Activated T-helper 9 cell treated with anti-CD3 and anti-CD28 coated beads, Interleukin-2, amount 50 U/mL, for 16 hours (primary cell): ENCODE data around the gene FREY1.
A peak's percentile ranks its signal among the peaks of the same experiment; 100 is the strongest.
"Not testable (repeated sequence)": the region's sequence is repeated elsewhere in the genome, so short reads cannot be mapped to it uniquely, and the experiment has no call there.

Experiments
- DNase-seq: peaks from one replicate; pipeline ENCODE4 v3.0.0-alpha.2; 2020; ENCODE audit warnings: low read depth

Gene FREY1

GRCh38 chr11:45913942-45914635 is 7.0 kb upstream of the FREY1 start:
- DNase-seq: no peak

DNA sequence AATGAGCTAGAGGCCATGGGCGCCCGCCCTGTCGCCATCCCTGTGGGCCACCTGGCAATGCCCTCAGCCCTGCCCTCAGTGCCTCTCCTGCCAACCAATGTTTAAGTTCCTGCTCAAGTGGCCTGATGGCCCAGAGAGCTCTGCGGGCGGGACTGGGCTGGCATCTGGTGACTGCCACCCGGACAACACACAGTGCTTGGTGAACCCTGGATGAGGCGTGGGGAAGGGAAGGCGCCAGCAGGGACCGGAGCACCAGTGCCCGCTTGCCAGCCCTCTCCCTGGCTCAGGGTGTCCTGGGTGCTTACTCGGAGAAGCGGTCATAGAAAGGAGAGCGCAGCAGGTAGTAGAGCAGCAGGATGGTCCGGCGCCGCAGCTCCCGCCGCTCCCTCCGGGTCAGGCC is 6.4 kb upstream of the FREY1 start:
- DNase-seq: no peak

DNA sequence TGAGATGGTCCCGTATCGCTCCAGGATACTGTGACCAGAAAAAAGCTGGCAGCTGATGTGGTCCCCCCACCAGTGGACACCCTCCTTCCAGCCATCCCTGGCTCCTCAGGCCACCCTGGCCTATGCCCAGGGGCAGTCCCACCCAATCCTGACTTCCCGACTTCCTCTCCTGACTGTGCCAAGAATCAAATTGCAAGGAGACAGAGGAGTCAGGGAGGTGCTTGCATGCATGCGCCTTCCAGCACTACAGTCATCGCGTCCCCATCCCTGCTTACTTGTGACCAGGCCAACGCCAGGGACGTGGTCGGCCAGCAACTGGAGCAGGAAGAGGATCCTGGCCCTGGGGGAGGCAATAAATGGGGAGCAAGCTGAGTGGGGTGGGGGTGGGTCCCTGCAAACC is 3.6 kb upstream of the FREY1 start:
- no peak for DNase-seq

DNA sequence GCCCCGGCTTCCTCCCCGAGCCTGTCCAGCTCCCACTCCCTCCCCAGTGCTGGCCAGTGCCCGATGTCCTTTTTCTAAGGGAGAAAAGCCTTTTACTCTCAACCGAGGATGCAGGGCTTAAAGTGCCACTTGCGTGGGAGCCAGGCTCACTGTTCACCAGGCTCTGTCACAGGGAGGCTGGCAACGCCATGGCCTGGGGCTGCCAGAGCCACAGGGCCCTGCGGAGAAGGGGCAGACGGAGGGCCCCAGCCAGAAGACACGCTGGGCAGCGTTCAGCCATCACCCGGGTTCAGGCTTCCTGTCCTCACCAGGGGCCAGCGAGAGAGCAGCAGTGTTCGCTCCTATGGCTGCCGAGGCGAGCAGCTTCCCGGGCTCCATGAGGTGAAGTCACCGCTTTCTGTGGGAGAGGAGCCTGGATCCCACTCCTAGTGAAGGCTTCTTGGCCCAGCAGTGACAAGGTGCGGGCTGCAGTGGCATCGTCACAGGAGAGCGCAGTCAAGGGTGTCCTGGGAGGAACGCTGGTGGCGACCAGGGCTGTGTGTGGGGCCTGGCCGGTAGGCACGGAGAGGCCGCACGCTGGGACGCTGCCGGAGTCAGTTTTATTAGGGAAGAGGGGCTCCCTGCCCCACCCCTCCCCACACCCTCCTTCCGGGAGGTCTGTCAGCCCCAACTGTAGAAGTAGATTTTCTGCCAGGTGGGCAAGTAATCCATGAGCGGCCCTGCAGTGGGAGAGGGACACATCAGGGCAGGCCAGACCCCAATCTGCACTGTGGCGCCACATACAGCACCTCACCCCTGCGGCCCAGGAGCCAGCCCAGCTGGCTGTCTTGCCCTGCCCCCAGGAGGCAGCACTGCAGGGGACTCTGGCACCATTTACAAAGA is 2.8 kb upstream of the FREY1 start:
- no peak for DNase-seq

- DNase-seq: no peak
Observed at GRCh38 chr11:45907911-45908370, 870 bp upstream of the FREY1 start.

DNA sequence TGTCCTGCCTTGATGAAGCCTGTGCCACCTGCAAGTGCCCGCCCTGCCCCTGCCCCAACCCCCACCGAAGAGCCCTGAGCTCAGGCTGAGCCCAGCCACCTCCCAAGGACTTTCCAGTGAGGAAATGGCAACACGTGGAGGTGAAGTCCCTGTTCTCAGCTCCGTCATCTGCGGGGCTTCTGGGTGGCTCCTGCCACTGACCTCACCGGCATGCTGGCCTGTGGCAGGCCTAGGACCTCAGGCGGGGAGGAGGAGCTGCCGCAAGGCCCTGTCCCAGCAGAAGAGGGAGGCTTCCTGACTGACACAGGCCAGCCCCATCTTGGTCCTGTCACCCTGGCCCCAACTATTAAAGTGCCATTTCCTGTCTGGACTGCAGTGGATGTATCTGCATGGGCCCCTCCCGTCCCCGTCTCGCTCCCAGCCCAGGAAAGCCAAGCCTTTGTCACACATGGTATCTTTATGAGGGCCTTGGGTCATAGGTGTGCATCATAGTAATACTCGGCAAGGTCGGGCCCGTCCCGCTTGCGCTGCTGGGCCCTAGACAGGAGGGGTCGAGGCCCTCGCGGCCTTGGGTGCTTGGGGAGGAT is 882 bp downstream of the FREY1 start:
- DNase-seq: no peak

DNA sequence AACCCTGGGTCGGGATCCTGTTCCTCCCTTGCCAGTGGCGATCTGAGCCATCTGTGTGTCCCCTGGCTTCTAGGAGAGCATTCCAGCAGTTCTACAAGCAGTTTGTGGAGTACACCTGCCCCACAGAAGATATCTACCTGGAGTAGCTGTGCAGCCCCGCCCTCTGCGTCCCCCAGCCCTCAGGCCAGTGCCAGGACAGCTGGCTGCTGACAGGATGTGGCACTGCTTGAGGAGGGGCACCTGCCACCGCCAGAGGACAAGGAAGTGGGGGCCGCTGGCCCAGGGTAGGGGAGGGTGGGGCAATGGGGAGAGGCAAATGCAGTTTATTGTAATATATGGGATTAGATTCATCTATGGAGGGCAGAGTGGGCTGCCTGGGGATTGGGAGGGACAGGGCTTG is 1.5 kb downstream of the FREY1 start:
- not testable (repeated sequence) for DNase-seq

GRCh38 chr11:45905095-45905494 is 2.0 kb downstream of the FREY1 start:
- no peak for DNase-seq

DNA sequence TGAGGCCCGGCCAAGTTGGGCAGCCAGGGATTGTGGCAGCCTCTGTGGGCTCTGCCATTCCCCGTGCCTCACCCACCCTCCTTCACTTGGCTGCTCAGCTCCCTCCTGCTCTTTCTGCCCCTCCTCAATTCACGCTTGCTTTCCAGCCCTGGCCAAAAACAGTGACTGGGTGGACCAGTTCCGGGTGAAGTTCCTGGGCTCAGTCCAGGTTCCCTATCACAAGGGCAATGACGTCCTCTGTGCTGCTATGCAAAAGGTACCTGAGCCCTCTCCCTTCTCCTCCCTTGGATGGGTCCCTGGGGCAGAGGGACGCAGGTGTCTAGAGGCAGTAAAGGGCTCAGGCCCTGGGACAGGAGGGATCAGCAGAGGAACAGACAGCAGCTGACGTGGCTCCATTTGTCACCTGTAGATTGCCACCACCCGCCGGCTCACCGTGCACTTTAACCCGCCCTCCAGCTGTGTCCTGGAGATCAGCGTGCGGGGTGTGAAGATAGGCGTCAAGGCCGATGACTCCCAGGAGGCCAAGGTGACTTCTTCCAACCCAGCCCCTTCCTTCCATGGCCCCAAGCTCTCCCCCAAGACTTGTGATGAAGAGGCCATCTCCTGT is 2.7 kb downstream of the FREY1 start:
- no peak for DNase-seq

GRCh38 chr11:45902452-45903380 is 4.4 kb downstream of the FREY1 start:
- DNase-seq: no peak

GRCh38 chr11:45901626-45902025 is 5.4 kb downstream of the FREY1 start:
- no peak for DNase-seq

DNA sequence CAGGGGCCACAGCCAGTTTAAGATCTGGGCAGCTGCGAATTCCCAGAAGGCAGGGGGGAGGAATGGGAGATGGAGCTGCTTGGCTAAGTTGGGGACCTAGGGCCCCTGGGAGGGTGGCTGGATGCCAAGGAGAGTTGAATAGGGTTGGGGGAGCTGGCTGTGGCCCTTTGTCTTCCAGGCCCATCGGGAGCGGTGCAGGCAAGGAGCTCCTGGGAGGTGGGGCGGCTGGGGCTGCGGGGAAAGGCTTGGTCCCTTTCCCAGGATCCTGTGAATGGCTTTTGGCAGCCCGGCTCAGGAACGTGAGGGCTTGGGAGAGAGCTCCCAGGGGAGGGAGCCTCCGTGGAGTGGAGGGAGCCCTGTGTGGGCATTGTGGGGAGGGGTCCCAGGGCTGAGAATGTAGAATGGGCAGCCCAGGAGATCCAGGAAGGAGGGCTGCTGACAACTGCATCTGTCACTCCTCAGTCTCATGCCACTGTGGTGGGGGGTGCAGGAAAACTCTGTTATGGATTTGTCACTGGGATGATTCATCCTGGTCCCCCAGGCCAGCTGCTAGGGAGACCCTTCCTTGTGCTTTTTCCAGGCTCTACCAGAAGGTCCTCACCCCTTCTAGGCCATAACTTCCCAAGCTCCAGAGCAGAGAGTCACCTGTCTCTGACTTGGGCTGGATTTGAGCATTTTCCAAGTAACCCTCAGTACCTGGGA is 6.0 kb downstream of the FREY1 start:
- DNase-seq: no peak

DNA sequence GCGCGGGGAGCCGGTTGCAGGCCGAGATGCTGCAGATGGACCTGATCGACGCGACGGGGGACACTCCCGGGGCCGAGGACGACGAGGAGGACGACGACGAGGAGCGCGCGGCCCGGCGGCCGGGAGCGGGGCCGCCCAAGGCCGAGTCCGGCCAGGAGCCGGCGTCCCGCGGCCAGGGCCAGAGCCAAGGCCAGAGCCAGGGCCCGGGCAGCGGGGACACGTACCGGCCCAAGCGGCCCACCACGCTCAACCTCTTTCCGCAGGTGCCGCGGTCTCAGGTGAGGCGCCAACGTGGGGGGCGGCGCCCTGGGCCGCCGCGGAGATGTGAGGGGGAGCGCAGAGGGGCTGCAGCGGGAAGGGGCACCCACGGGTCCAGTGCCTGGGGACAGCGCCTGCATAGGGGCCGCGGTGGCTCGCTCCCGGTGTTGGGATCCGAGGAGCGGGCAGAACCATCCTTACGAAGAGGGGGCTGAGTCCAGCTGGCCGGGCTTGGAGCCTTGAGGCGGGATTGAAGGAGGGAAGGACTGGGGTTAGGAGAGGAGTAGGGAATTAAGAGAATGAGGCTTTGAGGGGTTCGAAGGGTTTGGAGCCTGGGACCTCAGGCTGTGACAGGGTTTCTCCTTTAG is 6.8 kb downstream of the FREY1 start:
- not testable (repeated sequence) for DNase-seq

DNA sequence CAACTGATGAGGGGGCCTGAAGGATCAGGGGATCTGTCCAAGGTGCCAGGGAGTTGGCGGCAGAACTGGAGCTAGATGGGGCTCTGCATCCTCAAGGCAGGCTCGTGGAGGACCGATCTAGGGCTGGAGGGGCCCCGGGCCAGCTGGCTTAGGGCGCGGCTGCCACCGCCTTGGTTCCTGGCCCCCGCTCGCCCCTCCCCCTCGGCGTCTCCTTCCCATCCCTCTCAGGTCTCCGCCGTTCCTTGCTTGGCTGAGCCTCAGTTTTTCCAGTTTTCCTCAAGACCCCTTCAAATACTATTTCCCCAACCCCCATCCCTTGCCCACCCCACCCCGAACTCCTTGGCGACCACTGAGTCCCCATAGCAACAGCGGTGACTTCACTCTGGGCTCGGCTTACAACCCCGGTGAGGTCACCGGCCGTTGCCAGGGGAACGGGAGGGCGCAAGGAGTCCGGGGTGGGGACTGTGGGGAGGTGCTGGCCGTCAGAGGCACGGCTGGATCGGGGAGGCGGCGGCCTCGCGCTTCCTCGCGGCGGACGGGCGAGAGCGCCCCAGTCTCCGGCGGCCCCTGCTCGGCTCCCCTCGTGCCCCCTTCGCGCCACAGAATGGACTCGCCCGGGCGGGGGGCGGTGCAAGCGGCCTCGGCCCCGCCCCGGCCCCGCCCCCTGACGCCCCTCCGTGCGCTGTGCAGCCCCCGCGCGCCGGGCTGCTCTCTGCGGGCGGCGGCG is 7.5 kb downstream of the FREY1 start:
- peak; percentile 45 for DNase-seq

GRCh38 chr11:45899086-45899447 is 8.0 kb downstream of the FREY1 start:
- no peak for DNase-seq

DNA sequence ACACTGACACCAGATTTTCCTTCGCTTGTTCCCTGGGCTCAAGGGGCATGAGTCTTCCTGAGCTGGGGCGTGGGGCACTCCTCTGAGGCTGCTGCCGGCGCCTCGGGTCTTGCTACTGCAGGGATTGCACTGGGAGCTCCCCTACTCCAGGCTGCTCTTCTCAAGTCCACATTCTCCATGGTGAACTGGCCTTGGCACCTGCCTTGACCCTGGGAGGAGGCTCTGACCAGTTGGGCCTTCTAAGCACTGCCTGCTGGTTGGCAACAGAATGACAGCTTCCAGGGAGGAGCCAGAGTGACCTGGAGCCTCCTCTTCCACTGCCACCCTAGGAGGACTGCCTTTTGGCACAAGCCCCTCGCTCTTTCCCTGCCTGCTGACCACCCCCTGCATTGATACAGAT is 9.5 kb downstream of the FREY1 start:
- no peak for DNase-seq

- no peak for DNase-seq
Observed at GRCh38 chr11:45896422-45896984, 10.6 kb downstream of the FREY1 start.

GRCh38 chr11:45895553-45896259 is 11.4 kb downstream of the FREY1 start:
- DNase-seq: no peak
